ENCODE data around the gene PTDSS2. TPM values are rescaled to one million over a fixed set of nuclear protein-coding genes. Genes with fewer than 3 reads are reported as not detected.

Gene PTDSS2
- total and polyA plus RNA-seq, 8 donors, result 11.6 to 264 (median 25.1) TPM

GRCh38 chr11:539971-540481, 89.9 kb downstream of the PTDSS2 start:
- intact Hi-C loops (cut with DNase I; ENCODE audit: low total_unique reads), result no loop called here
- 84 to 94% (median 88%) methylated on average over 6 to 8 of the region's 8 CpGs for WGBS, 5 donors

More at GRCh38 chr11:539971-540481, 89.9 kb downstream of the PTDSS2 start:
- DNase-seq, result no peak
- H3K9me3 ChIP-seq, result no peaks in the 10 kb centered on the region
- H3K4me1 ChIP-seq, result peaks cover 23 to 26% (median 26%) of the 10 kb centered on the region in 4 donors
- H3K36me3 ChIP-seq, result no peaks in the 10 kb centered on the region
- TF ChIP-seq, protein P1, sequence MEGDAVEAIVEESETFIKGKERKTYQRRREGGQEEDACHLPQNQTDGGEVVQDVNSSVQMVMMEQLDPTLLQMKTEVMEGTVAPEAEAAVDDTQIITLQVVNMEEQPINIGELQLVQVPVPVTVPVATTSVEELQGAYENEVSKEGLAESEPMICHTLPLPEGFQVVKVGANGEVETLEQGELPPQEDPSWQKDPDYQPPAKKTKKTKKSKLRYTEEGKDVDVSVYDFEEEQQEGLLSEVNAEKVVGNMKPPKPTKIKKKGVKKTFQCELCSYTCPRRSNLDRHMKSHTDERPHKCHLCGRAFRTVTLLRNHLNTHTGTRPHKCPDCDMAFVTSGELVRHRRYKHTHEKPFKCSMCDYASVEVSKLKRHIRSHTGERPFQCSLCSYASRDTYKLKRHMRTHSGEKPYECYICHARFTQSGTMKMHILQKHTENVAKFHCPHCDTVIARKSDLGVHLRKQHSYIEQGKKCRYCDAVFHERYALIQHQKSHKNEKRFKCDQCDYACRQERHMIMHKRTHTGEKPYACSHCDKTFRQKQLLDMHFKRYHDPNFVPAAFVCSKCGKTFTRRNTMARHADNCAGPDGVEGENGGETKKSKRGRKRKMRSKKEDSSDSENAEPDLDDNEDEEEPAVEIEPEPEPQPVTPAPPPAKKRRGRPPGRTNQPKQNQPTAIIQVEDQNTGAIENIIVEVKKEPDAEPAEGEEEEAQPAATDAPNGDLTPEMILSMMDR (IDR thresholded peaks at IDR 0.05), result no peak
- TF ChIP-seq EP300 (IDR thresholded peaks at IDR 0.05) (no peak), POLR2AphosphoS5 (IDR thresholded peaks at IDR 0.05) (no peak), POLR2A (IDR thresholded peaks at IDR 0.05) (no peak)
- peaks cover 0 to 22% (median 0%) of the 10 kb centered on the region in 3 donors for H3K27me3 ChIP-seq
- no peak overlapping the region for H3K4me3 ChIP-seq
- no peak overlapping the region for H3K27ac ChIP-seq

Small RNA genes lying within 50 kb of the gene (small RNA-seq; reads per million reads assigned to genes)
- 0 to 0.07 (median 0) reads per million in 4 donors for gene RN7SL838P

Other genes starting within 250 kb of the PTDSS2 start
- gene BET1L, start 242.9 kb upstream of the PTDSS2 start, total RNA-seq, result 10 to 100 TPM in 4 of 5 donors, 1 to 10 TPM in 1; 7.0 to 36.5 (median 25.0) TPM
- 10 to 100 TPM; 21.8 to 38.3 (median 28.1) TPM for gene BET1L, start 242.9 kb upstream of the PTDSS2 start, polyA plus RNA-seq
- 100 to 1,000 TPM in 2 of 5 donors, 10 to 100 TPM in 3; 45.2 to 262 (median 72.3) TPM for gene RIC8A, start 242.6 kb upstream of the PTDSS2 start, total RNA-seq
- gene RIC8A, start 242.6 kb upstream of the PTDSS2 start, polyA plus RNA-seq, result 10 to 100 TPM; 39.2 to 60.8 (median 53.5) TPM
- gene SIRT3, start 213.9 kb upstream of the PTDSS2 start, total RNA-seq, result 10 to 100 TPM in 2 of 5 donors, 1 to 10 TPM in 3; 5.4 to 63.7 (median 7.3) TPM
- 10 to 100 TPM; 10.8 to 19.2 (median 13.8) TPM for gene SIRT3, start 213.9 kb upstream of the PTDSS2 start, polyA plus RNA-seq
- gene PSMD13, start 213.3 kb upstream of the PTDSS2 start, total RNA-seq, result 100 to 1,000 TPM in 2 of 5 donors, 10 to 100 TPM in 3; 36.2 to 132 (median 64.9) TPM
- gene PSMD13, start 213.3 kb upstream of the PTDSS2 start, polyA plus RNA-seq, result 100 to 1,000 TPM; 116 to 126 (median 123) TPM
- gene NLRP6, start 171.9 kb upstream of the PTDSS2 start, total RNA-seq, result 1 to 10 TPM in 1 of 5 donors, under 1 TPM in 2, not detected in 2; 0.45 to 3.6 (median 0.55) TPM
- under 1 TPM in 2 of 3 donors, not detected in 1; 0.08 to 0.12 TPM for gene NLRP6, start 171.9 kb upstream of the PTDSS2 start, polyA plus RNA-seq
- 10 to 100 TPM in 4 of 5 donors, 1 to 10 TPM in 1; 3.5 to 34.8 (median 11.9) TPM for gene PGGHG, start 161.2 kb upstream of the PTDSS2 start, total RNA-seq
- 10 to 100 TPM; 14.4 to 44.0 (median 20.7) TPM for gene PGGHG, start 161.2 kb upstream of the PTDSS2 start, polyA plus RNA-seq
- under 1 TPM in 1 of 5 donors, not detected in 4; 0.73 TPM for gene IFITM5, start 150.8 kb upstream of the PTDSS2 start, total RNA-seq
- gene IFITM5, start 150.8 kb upstream of the PTDSS2 start, polyA plus RNA-seq, result not detected
- gene IFITM2, start 142.5 kb upstream of the PTDSS2 start, total RNA-seq, result 10 to 100 TPM in 4 of 5 donors, 1 to 10 TPM in 1; 8.8 to 61.7 (median 12.9) TPM
- gene IFITM2, start 142.5 kb upstream of the PTDSS2 start, polyA plus RNA-seq, result 100 to 1,000 TPM; 276 to 394 (median 344) TPM
- 10 to 100 TPM in 4 of 5 donors, 1 to 10 TPM in 1; 7.0 to 59.8 (median 17.3) TPM for gene IFITM1, start 136.2 kb upstream of the PTDSS2 start, total RNA-seq
- gene IFITM1, start 136.2 kb upstream of the PTDSS2 start, polyA plus RNA-seq, result 100 to 1,000 TPM in 2 of 3 donors, 10 to 100 TPM in 1; 79.9 to 224 (median 119) TPM
- 100 to 1,000 TPM in 3 of 5 donors, 10 to 100 TPM in 2; 11.9 to 271 (median 127) TPM for gene IFITM3, start 129.4 kb upstream of the PTDSS2 start, total RNA-seq
- 1,000 to 10,000 TPM in 1 of 3 donors, 100 to 1,000 TPM in 2; 538 to 1,128 (median 677) TPM for gene IFITM3, start 129.4 kb upstream of the PTDSS2 start, polyA plus RNA-seq
- 1 to 10 TPM in 2 of 5 donors, under 1 TPM in 1, not detected in 2; 0.45 to 7.5 (median 4.2) TPM for gene B4GALNT4, start 80.8 kb upstream of the PTDSS2 start, total RNA-seq
- gene B4GALNT4, start 80.8 kb upstream of the PTDSS2 start, polyA plus RNA-seq, result 1 to 10 TPM; 2.4 to 8.8 (median 4.4) TPM
- gene PKP3, start 56.1 kb upstream of the PTDSS2 start, total RNA-seq, result 100 to 1,000 TPM in 3 of 5 donors, 10 to 100 TPM in 2; 26.3 to 356 (median 141) TPM
- 10 to 100 TPM; 31.1 to 94.5 (median 41.7) TPM for gene PKP3, start 56.1 kb upstream of the PTDSS2 start, polyA plus RNA-seq
- gene SIGIRR, start 35.3 kb upstream of the PTDSS2 start, total RNA-seq, result 100 to 1,000 TPM in 3 of 5 donors, 10 to 100 TPM in 2; 11.4 to 325 (median 110) TPM
- gene SIGIRR, start 35.3 kb upstream of the PTDSS2 start, polyA plus RNA-seq, result 100 to 1,000 TPM; 110 to 227 (median 164) TPM
- gene ANO9, start 8.3 kb upstream of the PTDSS2 start, total RNA-seq, result 100 to 1,000 TPM in 1 of 5 donors, 10 to 100 TPM in 3, 1 to 10 TPM in 1; 5.7 to 208 (median 40.2) TPM
- 10 to 100 TPM in 2 of 3 donors, 1 to 10 TPM in 1; 9.8 to 37.6 (median 12.8) TPM for gene ANO9, start 8.3 kb upstream of the PTDSS2 start, polyA plus RNA-seq
- gene RNH1, start 57.0 kb downstream of the PTDSS2 start, total RNA-seq, result 100 to 1,000 TPM in 4 of 5 donors, 10 to 100 TPM in 1; 61.3 to 260 (median 137) TPM
- gene RNH1, start 57.0 kb downstream of the PTDSS2 start, polyA plus RNA-seq, result 100 to 1,000 TPM in 2 of 3 donors, 10 to 100 TPM in 1; 95.3 to 149 (median 106) TPM
- gene HRAS, start 85.3 kb downstream of the PTDSS2 start, total RNA-seq, result 10 to 100 TPM; 14.2 to 87.5 (median 21.6) TPM
- 100 to 1,000 TPM; 108 to 181 (median 131) TPM for gene HRAS, start 85.3 kb downstream of the PTDSS2 start, polyA plus RNA-seq
- gene LRRC56, start 87.2 kb downstream of the PTDSS2 start, total RNA-seq, result 1 to 10 TPM in 3 of 5 donors, under 1 TPM in 1, not detected in 1; 0.18 to 8.1 (median 3.3) TPM
- 1 to 10 TPM; 2.1 to 2.9 (median 2.9) TPM for gene LRRC56, start 87.2 kb downstream of the PTDSS2 start, polyA plus RNA-seq
- 10 to 100 TPM in 3 of 5 donors, 1 to 10 TPM in 1, under 1 TPM in 1; 0.55 to 92.7 (median 12.8) TPM for gene LMNTD2, start 110.5 kb downstream of the PTDSS2 start, total RNA-seq
- gene LMNTD2, start 110.5 kb downstream of the PTDSS2 start, polyA plus RNA-seq, result 1 to 10 TPM; 6.3 to 9.2 (median 7.2) TPM
- gene RASSF7, start 110.7 kb downstream of the PTDSS2 start, total RNA-seq, result 100 to 1,000 TPM in 2 of 5 donors, 10 to 100 TPM in 3; 16.7 to 330 (median 86.6) TPM
- 100 to 1,000 TPM in 2 of 3 donors, 10 to 100 TPM in 1; 73.0 to 121 (median 103) TPM for gene RASSF7, start 110.7 kb downstream of the PTDSS2 start, polyA plus RNA-seq
- 10 to 100 TPM; 17.5 to 60.8 (median 29.9) TPM for gene PHRF1, start 126.2 kb downstream of the PTDSS2 start, total RNA-seq
- gene PHRF1, start 126.2 kb downstream of the PTDSS2 start, polyA plus RNA-seq, result 10 to 100 TPM in 1 of 3 donors, 1 to 10 TPM in 2; 7.9 to 14.8 (median 9.4) TPM
- 10 to 100 TPM in 4 of 5 donors, 1 to 10 TPM in 1; 5.7 to 49.1 (median 22.5) TPM for gene IRF7, start 165.7 kb downstream of the PTDSS2 start, total RNA-seq
- gene IRF7, start 165.7 kb downstream of the PTDSS2 start, polyA plus RNA-seq, result 10 to 100 TPM; 33.0 to 43.8 (median 40.8) TPM
- gene CDHR5, start 174.7 kb downstream of the PTDSS2 start, total RNA-seq, result 10 to 100 TPM in 1 of 5 donors, 1 to 10 TPM in 4; 2.7 to 92.1 (median 5.5) TPM
- gene CDHR5, start 174.7 kb downstream of the PTDSS2 start, polyA plus RNA-seq, result 1 to 10 TPM in 1 of 3 donors, under 1 TPM in 2; 0.38 to 2.2 (median 0.92) TPM
- gene SCT, start 176.9 kb downstream of the PTDSS2 start, total RNA-seq, result 1 to 10 TPM in 1 of 5 donors, not detected in 4; 3.1 TPM
- gene SCT, start 176.9 kb downstream of the PTDSS2 start, polyA plus RNA-seq, result under 1 TPM in 1 of 3 donors, not detected in 2; 0.95 TPM
- not detected for gene DRD4, start 187.0 kb downstream of the PTDSS2 start, total RNA-seq
- 1 to 10 TPM in 1 of 3 donors, under 1 TPM in 2; 0.19 to 1.7 (median 0.50) TPM for gene DRD4, start 187.0 kb downstream of the PTDSS2 start, polyA plus RNA-seq
- gene DEAF1, start 244.9 kb downstream of the PTDSS2 start, total RNA-seq, result 100 to 1,000 TPM in 1 of 5 donors, 10 to 100 TPM in 4; 12.3 to 111 (median 29.4) TPM
- 10 to 100 TPM; 41.4 to 51.8 (median 45.1) TPM for gene DEAF1, start 244.9 kb downstream of the PTDSS2 start, polyA plus RNA-seq
- 10 to 100 TPM in 4 of 5 donors, 1 to 10 TPM in 1; 4.9 to 46.5 (median 21.5) TPM for gene TMEM80, start 245.5 kb downstream of the PTDSS2 start, total RNA-seq
- gene TMEM80, start 245.5 kb downstream of the PTDSS2 start, polyA plus RNA-seq, result 10 to 100 TPM in 2 of 3 donors, 1 to 10 TPM in 1; 9.0 to 30.8 (median 18.1) TPM

Data from stomach (tissue), 9 donors.